Measurements from ENCODE around the gene NBEA. TPM values are rescaled to one million over a fixed set of nuclear protein-coding genes. Genes with fewer than 3 reads are reported as not detected.

NBEA gene
- total and polyA plus RNA-seq, 7 donors = 0.46 to 47.6 (median 38.0) TPM

DNA sequence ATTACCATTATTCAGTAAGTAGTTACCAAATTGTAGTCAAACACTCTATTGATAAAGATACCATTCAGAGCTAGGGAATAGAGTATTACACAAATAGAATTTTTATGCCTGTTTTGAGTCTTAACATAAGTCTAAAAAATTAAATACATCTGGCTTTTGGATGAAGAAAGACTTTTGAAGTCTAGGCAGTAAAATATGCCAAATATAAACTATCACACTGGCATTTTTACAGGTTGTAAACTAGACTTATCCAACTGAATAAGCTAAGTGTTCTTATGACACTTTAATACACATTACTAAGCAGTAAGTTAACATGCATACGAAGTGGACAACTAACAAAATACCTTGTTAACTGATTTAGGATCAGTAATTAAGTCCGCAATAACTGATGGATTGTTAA is 425.5 kb downstream of the NBEA start:
- TF ChIP-seq, protein P1, sequence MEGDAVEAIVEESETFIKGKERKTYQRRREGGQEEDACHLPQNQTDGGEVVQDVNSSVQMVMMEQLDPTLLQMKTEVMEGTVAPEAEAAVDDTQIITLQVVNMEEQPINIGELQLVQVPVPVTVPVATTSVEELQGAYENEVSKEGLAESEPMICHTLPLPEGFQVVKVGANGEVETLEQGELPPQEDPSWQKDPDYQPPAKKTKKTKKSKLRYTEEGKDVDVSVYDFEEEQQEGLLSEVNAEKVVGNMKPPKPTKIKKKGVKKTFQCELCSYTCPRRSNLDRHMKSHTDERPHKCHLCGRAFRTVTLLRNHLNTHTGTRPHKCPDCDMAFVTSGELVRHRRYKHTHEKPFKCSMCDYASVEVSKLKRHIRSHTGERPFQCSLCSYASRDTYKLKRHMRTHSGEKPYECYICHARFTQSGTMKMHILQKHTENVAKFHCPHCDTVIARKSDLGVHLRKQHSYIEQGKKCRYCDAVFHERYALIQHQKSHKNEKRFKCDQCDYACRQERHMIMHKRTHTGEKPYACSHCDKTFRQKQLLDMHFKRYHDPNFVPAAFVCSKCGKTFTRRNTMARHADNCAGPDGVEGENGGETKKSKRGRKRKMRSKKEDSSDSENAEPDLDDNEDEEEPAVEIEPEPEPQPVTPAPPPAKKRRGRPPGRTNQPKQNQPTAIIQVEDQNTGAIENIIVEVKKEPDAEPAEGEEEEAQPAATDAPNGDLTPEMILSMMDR (IDR thresholded peaks at IDR 0.05) = no peak
- no peak for TF ChIP-seq POLR2A (IDR thresholded peaks at IDR 0.05)
- no peak for TF ChIP-seq EP300 (IDR thresholded peaks at IDR 0.05)
- peak in 1 of 4 donors; percentile 42 for TF ChIP-seq POLR2AphosphoS5 (IDR thresholded peaks at IDR 0.05)
- WGBS, 2 donors = 76% methylated on average over 2 of the region's 2 CpGs
- H3K4me1 ChIP-seq = peaks cover 0 to 11% (median 5%) of the 10 kb centered on the region in 4 donors
- no peak overlapping the region for H3K27ac ChIP-seq
- DNase-seq = no peak
- peaks cover 0 to 13% (median 5%) of the 10 kb centered on the region in 4 donors for H3K9me3 ChIP-seq
- H3K36me3 ChIP-seq = no peaks in the 10 kb centered on the region
- no peak overlapping the region for H3K4me3 ChIP-seq
- intact Hi-C loops (cut with DNase I) = no loop called here
- no peaks in the 10 kb centered on the region for H3K27me3 ChIP-seq

DNA sequence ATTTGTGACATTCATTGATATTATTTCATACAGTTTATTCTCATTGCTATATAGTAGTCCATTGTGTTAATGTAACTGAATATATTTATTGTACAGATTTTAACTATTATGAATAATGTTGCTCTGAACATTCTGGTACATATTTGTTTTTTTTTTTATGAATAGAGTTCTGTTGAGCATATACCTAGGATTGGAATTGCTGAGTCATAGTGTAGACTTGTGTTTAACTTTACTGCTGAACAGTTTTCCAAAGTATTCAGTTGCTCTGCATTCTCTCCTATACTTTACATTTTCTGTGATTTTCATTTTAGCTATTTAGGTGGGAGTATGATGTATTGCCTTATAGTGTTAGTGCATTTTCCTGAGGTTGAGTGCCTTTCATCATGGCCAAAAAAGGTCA is 436.9 kb downstream of the NBEA start:
- H3K9me3 ChIP-seq = no peaks in the 10 kb centered on the region
- TF ChIP-seq, protein P1 (IDR thresholded peaks at IDR 0.05) = no peak
- TF ChIP-seq POLR2A (IDR thresholded peaks at IDR 0.05) (no peak), EP300 (IDR thresholded peaks at IDR 0.05) (no peak), POLR2AphosphoS5 (IDR thresholded peaks at IDR 0.05) (no peak)
- H3K4me1 ChIP-seq = peaks cover 0 to 13% (median 3%) of the 10 kb centered on the region in 4 donors
- H3K36me3 ChIP-seq = no peaks in the 10 kb centered on the region
- no peaks in the 10 kb centered on the region for H3K27me3 ChIP-seq
- intact Hi-C loops (cut with DNase I) = no loop called here
- DNase-seq = no peak
- no peak overlapping the region for H3K4me3 ChIP-seq
- no peak overlapping the region for H3K27ac ChIP-seq

DNA sequence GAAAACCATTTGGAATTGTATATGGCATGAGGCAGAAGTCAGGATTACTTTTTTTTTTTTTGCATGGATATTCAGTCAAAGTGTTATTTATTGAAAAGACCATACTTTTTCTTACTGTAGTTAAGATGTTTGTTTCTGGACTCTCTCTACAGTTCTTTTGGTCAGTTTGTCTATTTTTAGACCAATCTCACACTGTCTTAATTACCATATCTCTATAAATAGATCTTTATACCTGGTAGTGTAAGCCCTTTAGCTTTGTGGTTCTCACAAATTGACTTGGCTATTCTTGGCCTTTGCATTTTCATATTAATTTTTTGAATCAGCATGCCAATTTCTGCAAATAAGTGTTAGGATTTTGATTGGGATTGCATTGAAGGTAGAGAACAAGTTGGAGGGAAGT is 437.6 kb downstream of the NBEA start:
- Histone ChIP-seq H3K9me3 (no peaks in the 10 kb centered on the region), H3K36me3 (no peaks in the 10 kb centered on the region), H3K4me3 (no peak overlapping the region), H3K4me1 (peaks cover 0 to 13% (median 3%) of the 10 kb centered on the region in 4 donors), H3K27me3 (no peaks in the 10 kb centered on the region), H3K27ac (no peak overlapping the region)
- DNase-seq = no peak
- no peak for TF ChIP-seq POLR2AphosphoS5 (IDR thresholded peaks at IDR 0.05)
- TF ChIP-seq POLR2A (IDR thresholded peaks at IDR 0.05) = no peak
- no peak for TF ChIP-seq EP300 (IDR thresholded peaks at IDR 0.05)
- TF ChIP-seq, protein P1 (IDR thresholded peaks at IDR 0.05) = no peak
- intact Hi-C loops (cut with DNase I) = no loop called here

DNA sequence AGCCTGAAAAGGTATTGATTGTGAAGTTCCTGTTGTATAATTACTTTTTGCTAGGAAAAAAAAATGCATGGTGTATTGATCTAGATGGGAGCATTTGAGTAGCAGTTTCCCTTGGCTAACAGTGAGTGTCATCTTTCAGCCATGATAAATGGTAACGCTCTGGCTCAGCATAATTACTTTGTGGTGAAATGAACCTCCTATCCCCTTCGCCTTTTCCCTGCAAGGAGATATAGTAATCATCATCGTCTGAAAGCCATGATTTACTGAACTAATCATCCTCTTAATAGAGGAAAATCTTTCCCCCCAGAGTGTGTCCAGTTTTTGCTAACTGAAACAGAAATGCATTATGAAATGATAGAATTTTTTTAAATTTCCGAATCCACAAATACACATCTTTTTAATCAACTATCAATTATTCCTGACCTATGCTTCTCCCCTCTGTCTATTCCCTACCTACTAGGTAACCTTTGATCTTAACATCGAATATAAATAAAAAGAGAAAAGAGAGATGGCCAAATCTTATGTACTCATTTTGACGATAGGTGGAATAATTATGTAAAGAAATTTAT is 445.7 kb downstream of the NBEA start:
- H3K4me1 ChIP-seq = peaks cover 0 to 16% (median 0%) of the 10 kb centered on the region in 4 donors
- H3K27me3 ChIP-seq = no peaks in the 10 kb centered on the region
- TF ChIP-seq, protein P1 (IDR thresholded peaks at IDR 0.05) = no peak
- TF ChIP-seq POLR2AphosphoS5 (IDR thresholded peaks at IDR 0.05) (no peak), EP300 (IDR thresholded peaks at IDR 0.05) (no peak), POLR2A (IDR thresholded peaks at IDR 0.05) (no peak)
- 87 to 91% methylated on average over 6 of the region's 6 CpGs for WGBS, 2 donors
- H3K9me3 ChIP-seq = no peaks in the 10 kb centered on the region
- H3K27ac ChIP-seq = no peak overlapping the region
- H3K4me3 ChIP-seq = no peak overlapping the region
- intact Hi-C loops (cut with DNase I) = no loop called here
- DNase-seq = no peak
- no peaks in the 10 kb centered on the region for H3K36me3 ChIP-seq

All from sigmoid colon (tissue), 7 donors.